HepG2 (cell line): ENCODE results near the gene HAT1. TPM values are rescaled to one million over a fixed set of nuclear protein-coding genes. Genes with fewer than 3 reads are reported as not detected.

Source experiments
- ATAC-seq: fragments of 200-7000 bp; cut with Tn5 transposase; 3 replicates; pipeline ENCODE4 v1.9.1; 2020; ENCODE audit warnings: mild to moderate bottlenecking, moderate library complexity
- BruUV-seq: library from RNA; stranded (reverse); fragments of 400-500 nt; replicated peaks from 2 replicates; lab custom pipeline; 2021; lab: Mats Ljungman, UMichigan
- CTCF ChIA-PET: fragments of 300-600 bp; formaldehyde crosslinking; extraction: SDS; loops from one replicate; lab custom pipeline; 2021; ENCODE audit warnings: low total read pairs, inconsistent platforms, low intra/inter-chr PET ratio; lab: Yijun Ruan, JAX
- POLR2A ChIA-PET: fragments of 350-600 bp; sonication (Branson Sonifier 250); formaldehyde crosslinking; loops from one replicate; lab custom pipeline; 2020; ENCODE audit warnings: antibody characterized with exemption, inconsistent platforms; lab: Yijun Ruan, JAX
- DNase-seq: peaks from one replicate; pipeline ENCODE4 v3.0.0-alpha.2; 2015; ENCODE audit warnings: low spot score
- FAIRE-seq: peaks from 3 replicates; lab custom pipeline; 2011; peaks lifted over from hg19 to GRCh38; lab: Jason Lieb, UNC
- H2AFZ ChIP-seq: one replicate; pipeline ENCODE4 v1.6.1; 2011; ENCODE audit warnings: low read length, inconsistent platforms
- H3K27ac ChIP-seq: fragments of 300-600 bp; 3 replicates; pipeline ENCODE4 v1.8.0; 2011; ENCODE audit warnings: mixed run types, mild to moderate bottlenecking, mixed read lengths, low read length, inconsistent platforms; ENCODE audit not compliant: insufficient read depth; ENCODE audit errors: extremely low read length
- H3K27me3 ChIP-seq, 2 experiments: fragments of 200-600 bp in 1 of 2; 2 replicates in 1 of 2; 3 replicates in 1 of 2; pipeline versions ENCODE4 v1.6.0 to v1.8.0; 2011; ENCODE audit warnings: low read length in 2 of 2, mild to moderate bottlenecking in 2 of 2, moderate library complexity in 2 of 2, inconsistent platforms in 1 of 2; ENCODE audit not compliant: insufficient read depth in 2 of 2, control insufficient read depth in 1 of 2
- H3K36me3 ChIP-seq, 2 experiments: fragments of 200-600 bp in 1 of 2; replicated peaks in 1 of 2; 2 replicates in 1 of 2; 3 replicates in 1 of 2; pipeline versions ENCODE4 v1.5.1 to v1.8.0; 2011; ENCODE audit warnings: low read length in 2 of 2, inconsistent platforms in 1 of 2; ENCODE audit not compliant: insufficient read depth in 2 of 2, control insufficient read depth in 1 of 2
- H3K4me1 ChIP-seq: 2 replicates; pipeline ENCODE4 v1.5.1; 2012; ENCODE audit warnings: low read length, inconsistent platforms; ENCODE audit not compliant: insufficient read depth
- H3K4me2 ChIP-seq: 2 replicates; pipeline ENCODE4 v1.6.0; 2011; ENCODE audit warnings: low read depth, low read length, inconsistent platforms
- H3K4me3 ChIP-seq, 3 experiments: fragments of 200-600 bp in 1 of 3; sonication (generic), shearing (Covaris generic) in 1 of 3; replicated peaks in 1 of 3; 2 replicates each; pipeline ENCODE4 v1.5.1; 2011 to 2016; ENCODE audit warnings: low read length in 3 of 3, inconsistent platforms in 2 of 3, low read depth in 2 of 3, mild to moderate bottlenecking in 2 of 3, control low read depth in 1 of 3, mixed read lengths in 1 of 3; ENCODE audit not compliant: insufficient read depth in 1 of 3
- H3K79me2 ChIP-seq: one replicate; pipeline ENCODE4 v1.6.1; 2011; ENCODE audit warnings: low read length, inconsistent platforms; ENCODE audit not compliant: insufficient read depth
- H3K9ac ChIP-seq: 2 replicates; pipeline ENCODE4 v1.6.0; 2011; ENCODE audit warnings: mild to moderate bottlenecking, low read depth, low read length, inconsistent platforms; ENCODE audit not compliant: insufficient read depth
- H3K9me3 ChIP-seq: 2 replicates; pipeline ENCODE4 v1.5.1; 2012; ENCODE audit warnings: mild to moderate bottlenecking, low read length
- H4K20me1 ChIP-seq: 2 replicates; pipeline ENCODE4 v1.6.0; 2011; ENCODE audit warnings: inconsistent platforms, mild to moderate bottlenecking, low read length, moderate library complexity; ENCODE audit not compliant: insufficient read depth
- CENPX ChIP-seq: sonication (generic); formaldehyde crosslinking; IDR thresholded peaks from 2 replicates; pipeline ENCODE4 v1.9.0; 2021; ENCODE audit warnings: mild to moderate bottlenecking, missing genetic modification reagents, moderate library complexity
- FOXP1 ChIP-seq, 2 experiments: fragments of 450-650 bp in 1 of 2; IDR thresholded peaks; 2 replicates each; pipeline ENCODE4 v1.6.1; 2017 to 2018; ENCODE audit warnings: antibody characterized with exemption in 1 of 2
- HOXA3 ChIP-seq: sonication (generic); formaldehyde crosslinking; IDR thresholded peaks from 2 replicates; pipeline ENCODE4 v1.5.0; 2020; ENCODE audit warnings: missing genetic modification reagents
- KAT7 ChIP-seq: IDR thresholded peaks from 2 replicates; pipeline ENCODE4 v1.6.1; 2018; ENCODE audit warnings: borderline replicate concordance, missing compliant biosample characterization
- KDM1A ChIP-seq: IDR thresholded peaks from 2 replicates; pipeline ENCODE4 v1.6.1; 2016; ENCODE audit warnings: missing compliant biosample characterization
- KLF9 ChIP-seq: IDR thresholded peaks from 2 replicates; pipeline ENCODE4 v1.6.1; 2016; ENCODE audit warnings: low read depth
- NR2C2 ChIP-seq: sonication (generic); formaldehyde crosslinking; IDR thresholded peaks from 2 replicates; pipeline ENCODE4 v1.4.0; 2020; ENCODE audit warnings: missing genetic modification reagents, mild to moderate bottlenecking, moderate library complexity, borderline replicate concordance
- TP53 ChIP-seq: sonication (generic); formaldehyde crosslinking; conservative IDR thresholded peaks from 2 replicates; pipeline ENCODE4 v1.4.0; 2020; ENCODE audit warnings: missing genetic modification reagents
- ZFP82 ChIP-seq: sonication (generic); formaldehyde crosslinking; IDR thresholded peaks from 2 replicates; pipeline ENCODE4 v1.5.1; 2020; ENCODE audit warnings: mild to moderate bottlenecking, missing genetic modification reagents, borderline replicate concordance
- ZNF816 ChIP-seq: sonication (generic); formaldehyde crosslinking; IDR thresholded peaks from 2 replicates; pipeline ENCODE4 v1.8.0; 2022; ENCODE audit warnings: missing genetic modification reagents, mild to moderate bottlenecking, borderline replicate concordance
- WGBS: methylation state at CpG from one replicate; pipeline ENCODE4 v1.1.6; 2017; ENCODE audit warnings: low lambda C conversion rate; 5-methylcytosine and 5-hydroxymethylcytosine counted together
- in situ Hi-C: cut with HindIII; loops from 2 replicates; pipeline ENCODE4 v1.10.0; 2017; ENCODE audit warnings: low pct_unique_long_range_greater_than_20kb; ENCODE audit not compliant: extremely low pct_ligation_motif_present
- intact Hi-C: fragments of 100-400 bp; cut with micrococcal nuclease; formaldehyde crosslinking; loops from one replicate; pipeline ENCODE4 v1.10.0; 2022; ENCODE audit not compliant: unreplicated experiment
- polyA plus RNA-seq, 8 experiments: library from polyadenylated mRNA; depleted of rRNA in 3 of 8; stranded (reverse) in 7 of 8; unstranded in 1 of 8; fragments of >200 nt; fragmentation: Illumina TruSeq in 4 of 8; extraction: Trizol in 4 of 8; gene quantifications; 2 replicates each; pipeline versions ENCODE4 v1.2.1 to v1.2.3, GENCODE V29; 2011 to 2016; ENCODE audit warnings: low read depth in 4 of 8, missing spikeins in 1 of 8, mixed read lengths in 1 of 8; ENCODE audit not compliant: insufficient read depth in 1 of 8
- total RNA-seq, 5 experiments: library from RNA; depleted of rRNA; stranded (reverse); fragments of >200 nt; fragmentation: Illumina TruSeq; extraction: Trizol; gene quantifications; 2 replicates each; pipeline ENCODE4 v1.2.3, GENCODE V29; 2016; ENCODE audit warnings: low read depth in 1 of 5
- TF ChIP-seq, protein P1 (sequence below): sonication (generic); formaldehyde crosslinking; IDR thresholded peaks from 2 replicates; pipeline ENCODE4 v1.8.1; 2023; ENCODE audit warnings: missing genetic modification reagents, inconsistent platforms, borderline replicate concordance
- TF ChIP-seq, protein P2 (sequence below): sonication (generic); formaldehyde crosslinking; IDR thresholded peaks from 2 replicates; pipeline ENCODE4 v1.5.0; 2020; ENCODE audit warnings: missing genetic modification reagents

HAT1 gene
- total and polyA plus RNA-seq, 2 of the 13 experiments (the other 11 are each of a cell fraction or from before 2014, with no cell fraction given), result 45.4 to 119 TPM

DNA sequence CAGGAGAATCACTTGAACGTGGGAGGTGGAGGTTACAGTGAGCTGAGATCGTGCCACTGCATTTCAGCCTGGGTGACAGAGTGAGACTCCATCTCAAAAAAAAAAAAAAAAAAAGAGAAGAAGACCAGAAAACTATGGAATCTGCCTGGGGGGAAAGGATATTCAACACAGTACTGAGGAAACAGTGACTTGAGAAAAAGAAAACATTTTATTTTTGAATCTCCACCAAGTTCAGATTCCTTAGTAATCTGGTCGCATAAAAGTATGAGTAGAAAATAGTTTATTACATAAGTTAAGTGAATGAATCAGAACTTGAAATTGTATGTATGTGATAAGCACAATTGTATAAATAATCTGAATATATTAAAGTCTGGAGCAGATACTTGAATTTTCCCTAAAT, 13.0 kb upstream of the HAT1 start (continued):
- no peak for TF ChIP-seq ZFP82 (CRISPR knock-in tag)

DNA sequence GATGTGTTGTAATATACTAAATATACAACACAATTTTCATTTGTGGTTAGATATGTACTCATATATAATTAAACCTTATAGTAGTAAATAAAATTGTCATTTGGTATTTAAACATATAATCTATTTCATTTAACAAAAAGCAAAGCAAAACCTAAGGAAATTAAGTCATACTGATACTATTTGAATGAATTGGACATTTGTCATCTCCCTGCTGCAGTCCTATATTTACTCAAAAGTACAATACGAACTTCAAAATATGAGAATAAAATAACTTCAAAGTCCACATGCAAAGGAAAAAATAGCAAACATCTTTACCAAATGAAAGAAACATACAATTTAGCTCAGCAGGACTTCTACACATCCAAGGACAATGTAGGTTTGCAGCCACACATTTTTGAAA, 11.8 kb upstream of the HAT1 start:
- intact Hi-C loops, result no loop called here
- TF ChIP-seq HOXA3 (CRISPR knock-in tag), result no peak
- TF ChIP-seq, protein P1, sequence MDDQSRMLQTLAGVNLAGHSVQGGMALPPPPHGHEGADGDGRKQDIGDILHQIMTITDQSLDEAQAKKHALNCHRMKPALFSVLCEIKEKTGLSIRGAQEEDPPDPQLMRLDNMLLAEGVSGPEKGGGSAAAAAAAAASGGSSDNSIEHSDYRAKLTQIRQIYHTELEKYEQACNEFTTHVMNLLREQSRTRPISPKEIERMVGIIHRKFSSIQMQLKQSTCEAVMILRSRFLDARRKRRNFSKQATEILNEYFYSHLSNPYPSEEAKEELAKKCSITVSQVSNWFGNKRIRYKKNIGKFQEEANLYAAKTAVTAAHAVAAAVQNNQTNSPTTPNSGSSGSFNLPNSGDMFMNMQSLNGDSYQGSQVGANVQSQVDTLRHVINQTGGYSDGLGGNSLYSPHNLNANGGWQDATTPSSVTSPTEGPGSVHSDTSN, result no peak
- TF ChIP-seq, protein P2, sequence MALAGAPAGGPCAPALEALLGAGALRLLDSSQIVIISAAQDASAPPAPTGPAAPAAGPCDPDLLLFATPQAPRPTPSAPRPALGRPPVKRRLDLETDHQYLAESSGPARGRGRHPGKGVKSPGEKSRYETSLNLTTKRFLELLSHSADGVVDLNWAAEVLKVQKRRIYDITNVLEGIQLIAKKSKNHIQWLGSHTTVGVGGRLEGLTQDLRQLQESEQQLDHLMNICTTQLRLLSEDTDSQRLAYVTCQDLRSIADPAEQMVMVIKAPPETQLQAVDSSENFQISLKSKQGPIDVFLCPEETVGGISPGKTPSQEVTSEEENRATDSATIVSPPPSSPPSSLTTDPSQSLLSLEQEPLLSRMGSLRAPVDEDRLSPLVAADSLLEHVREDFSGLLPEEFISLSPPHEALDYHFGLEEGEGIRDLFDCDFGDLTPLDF, result no peak
- no peak for TF ChIP-seq KLF9 (CRISPR knock-in tag)
- TF ChIP-seq KDM1A, result no peak
- TF ChIP-seq KAT7 (CRISPR knock-in tag), result no peak
- TF ChIP-seq ZNF816 (CRISPR knock-in tag), result no peak
- no peak for TF ChIP-seq FOXP1 (IDR thresholded peaks at IDR 0.05)
- no peak for TF ChIP-seq FOXP1 (CRISPR knock-in tag; IDR thresholded peaks at IDR 0.05)
- no peak for TF ChIP-seq NR2C2 (CRISPR knock-in tag)
- TF ChIP-seq CENPX, result no peak
- TF ChIP-seq TP53 (CRISPR knock-in tag), result no peak
- TF ChIP-seq, all 625 proteins: peak for 0
- ChIA-PET CTCF (no interaction called here), POLR2A (no interaction called here)
- Histone ChIP-seq H4K20me1 (no peaks in the 10 kb centered on the region), H3K9me3 (no peaks in the 10 kb centered on the region), H3K4me2 (no peak overlapping the region), H2AFZ (no peak overlapping the region), H3K79me2 (no peaks in the 10 kb centered on the region), H3K36me3 (no peaks in the 10 kb centered on the region), H3K4me3 (no peak overlapping the region), H3K9ac (no peak overlapping the region), H3K27me3 (peaks cover 0 to 35% of the 10 kb centered on the region in 2 experiments; a peak in 4 of 5 replicates), H3K4me1 (peaks cover 6% of the 10 kb centered on the region; the same call in 1 of the 2 replicates), H3K27ac (no peak overlapping the region)
- FAIRE-seq, result no peak
- WGBS, result 1% methylated on average over 1 of the region's 1 CpG
- in situ Hi-C loops, result no loop called here
- ATAC-seq, result no peak
- DNase-seq, result no peak
- no TSS peak for BruUV-seq
